Activated T-cell treated with anti-CD3 and anti-CD28 coated beads, Interleukin-2, amount 50 U/mL, for 1 hour (primary cell): Measurements from ENCODE around the gene RPTOR.
"Not testable (repeated sequence)": the region's sequence is repeated elsewhere in the genome, so short reads cannot be mapped to it uniquely, and the experiment has no call there.

ENCODE experiments used
- DNase-seq: peaks from one replicate; pipeline ENCODE4 v3.0.0-alpha.2; 2020

Gene RPTOR

DNA sequence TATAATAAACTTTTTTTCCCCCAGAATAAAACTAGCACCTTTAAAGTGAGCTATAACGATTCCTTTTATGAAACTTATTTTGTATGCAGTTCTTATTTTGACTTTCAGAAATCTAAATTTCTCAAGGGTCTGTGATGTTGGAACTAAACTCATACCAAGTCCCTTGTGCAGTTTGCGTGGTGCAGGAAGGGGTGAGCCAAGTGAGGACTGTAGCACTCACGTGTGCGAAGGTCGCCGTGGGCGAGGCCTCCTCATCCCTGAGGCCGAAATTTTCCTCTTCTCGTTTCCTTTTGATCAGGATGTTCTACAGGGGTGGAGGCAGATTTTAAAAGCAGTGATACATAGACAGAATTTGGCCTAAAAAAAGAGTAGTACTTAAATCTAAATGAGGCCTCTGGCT lies 73.7 kb downstream of the RPTOR start:
- no peak for DNase-seq

DNA sequence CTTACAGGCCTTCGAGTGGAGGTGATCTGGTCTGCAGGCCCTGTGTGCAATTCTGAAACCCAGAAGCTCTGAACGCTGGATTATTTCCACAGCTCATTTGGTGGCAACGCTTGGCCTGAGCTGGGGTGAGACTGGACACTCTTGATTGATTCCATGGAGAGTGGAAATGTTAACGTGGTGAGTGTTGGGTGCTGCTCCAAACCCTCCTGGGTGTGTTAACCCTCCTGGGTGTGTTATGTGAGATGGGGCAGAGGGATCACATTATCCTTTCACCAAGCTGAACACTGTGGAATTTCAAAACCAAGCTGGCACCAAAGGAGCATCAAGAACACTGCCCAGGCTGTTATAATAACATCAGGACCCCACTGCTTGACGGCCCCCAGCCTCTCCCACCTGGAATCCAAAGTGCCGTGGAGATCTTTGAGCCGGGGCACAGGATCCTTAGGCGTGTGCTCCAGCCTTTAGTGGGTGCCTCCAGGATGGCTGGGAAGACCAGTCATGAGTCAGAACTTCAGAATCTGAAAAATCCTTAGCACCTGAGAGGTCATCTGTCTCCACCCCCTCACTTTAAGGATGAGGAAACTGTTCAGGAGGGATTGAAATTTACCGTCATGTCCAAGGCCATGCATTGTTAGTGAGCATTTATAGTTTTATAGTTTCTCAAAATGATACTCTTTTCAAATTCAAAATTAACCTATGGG lies 75.0 kb downstream of the RPTOR start:
- no peak for DNase-seq

DNA sequence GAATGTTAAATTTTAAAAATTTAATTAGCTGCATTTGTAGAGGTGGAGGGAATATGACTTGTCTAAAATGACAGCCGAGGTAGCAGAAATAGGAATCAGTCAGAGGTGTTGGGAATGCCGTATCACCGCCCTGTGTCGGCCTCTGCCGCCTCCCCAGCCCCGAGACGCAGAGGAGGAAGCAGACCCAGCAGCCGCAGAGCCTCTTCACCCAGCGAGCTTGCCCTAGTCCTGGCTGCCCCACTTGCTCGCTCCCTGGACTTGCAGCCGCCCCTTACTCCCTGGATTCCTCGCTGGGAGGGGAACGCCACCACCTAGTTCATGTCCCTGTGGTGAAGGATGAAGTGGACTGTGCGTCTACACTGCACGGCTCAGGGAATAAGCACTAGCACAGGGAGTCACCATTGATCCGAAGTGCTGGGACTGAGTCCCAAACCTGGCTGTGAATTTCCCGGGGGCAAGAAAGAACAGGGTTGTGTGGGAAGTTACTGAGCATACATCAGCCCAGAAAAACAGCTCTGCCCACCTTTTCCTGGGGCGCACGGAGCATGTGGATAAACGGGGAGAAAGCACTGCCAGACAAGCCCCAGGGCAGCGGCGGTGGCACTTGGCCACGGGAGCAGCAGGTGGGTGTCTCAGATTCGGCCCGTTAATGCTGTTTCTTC lies 76.8 kb downstream of the RPTOR start:
- DNase-seq: no peak

DNA sequence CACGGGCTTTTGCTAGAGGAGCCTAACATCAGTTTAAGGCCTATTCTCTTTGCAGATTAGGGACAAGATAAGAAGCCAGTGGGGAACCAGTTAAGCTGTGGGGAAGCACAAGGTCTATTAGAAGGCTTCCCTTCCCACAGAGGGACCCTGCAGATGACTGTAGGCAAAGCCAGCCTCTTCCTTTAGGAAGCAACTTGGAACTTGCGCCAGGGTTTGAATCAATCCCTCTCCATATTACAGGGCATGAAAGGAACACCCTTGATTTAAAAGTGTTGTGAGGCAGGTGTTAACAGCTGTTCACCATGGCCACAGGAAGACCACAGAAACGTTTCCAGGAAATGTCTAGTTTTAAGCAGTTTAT lies 77.3 kb downstream of the RPTOR start:
- no peak for DNase-seq

DNA sequence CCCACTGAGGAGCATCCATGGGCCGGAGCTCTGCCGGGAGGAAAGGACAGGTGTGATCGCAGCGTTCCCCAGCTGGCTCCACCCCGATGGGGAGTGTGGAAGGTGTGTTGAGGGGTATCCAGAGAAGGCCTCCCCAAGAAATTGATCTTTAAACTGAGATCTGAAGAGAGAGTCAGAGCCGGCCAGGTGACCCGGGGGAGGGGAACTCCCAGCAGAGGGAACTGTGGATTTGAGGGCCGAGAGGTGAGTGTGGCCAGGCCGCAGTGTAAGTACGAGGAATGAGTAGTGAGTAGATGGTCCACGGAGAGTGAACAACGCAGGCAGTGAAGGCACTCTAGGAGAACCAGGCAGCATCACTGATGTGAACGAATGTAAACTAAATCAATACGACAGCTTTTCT lies 80.2 kb downstream of the RPTOR start:
- no peak for DNase-seq

DNA sequence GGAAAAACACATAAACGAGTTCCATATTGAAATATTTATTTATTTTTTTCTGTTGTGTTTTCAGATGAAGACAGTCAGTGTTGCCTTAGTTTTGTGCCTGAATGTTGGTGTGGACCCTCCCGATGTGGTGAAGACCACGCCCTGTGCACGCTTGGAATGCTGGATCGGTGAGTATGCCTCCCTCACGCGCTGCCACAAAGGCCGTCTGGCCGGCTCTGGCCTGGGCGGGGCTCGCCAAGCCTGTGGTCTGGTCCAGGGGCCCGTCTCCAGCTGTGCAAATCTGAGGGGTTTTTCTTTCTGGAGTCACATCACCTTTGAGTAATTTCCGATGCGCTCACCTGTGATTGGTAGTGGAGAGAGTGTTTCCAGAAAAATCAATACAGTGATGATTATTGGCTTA lies 81.0 kb downstream of the RPTOR start:
- DNase-seq: no peak

DNA sequence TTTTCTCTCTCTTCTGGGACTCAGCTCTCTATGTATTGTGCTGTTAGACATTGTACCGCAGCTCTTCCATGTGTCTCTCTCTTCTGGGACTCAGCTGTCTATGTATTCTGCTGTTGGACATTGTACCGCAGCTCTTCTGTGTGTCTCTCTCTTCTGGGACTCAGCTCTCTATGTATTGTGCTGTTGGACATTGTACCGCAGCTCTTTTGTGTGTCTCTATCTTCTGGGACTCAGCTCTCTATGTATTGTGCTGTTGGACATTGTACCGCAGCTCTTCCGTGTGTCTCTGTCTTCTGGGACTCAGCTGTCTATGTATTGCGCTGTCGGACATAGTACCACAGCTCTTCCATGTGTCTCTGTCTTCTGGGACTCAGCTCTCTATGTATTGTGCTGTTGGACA lies 84.2 kb downstream of the RPTOR start:
- not testable (repeated sequence) for DNase-seq

DNA sequence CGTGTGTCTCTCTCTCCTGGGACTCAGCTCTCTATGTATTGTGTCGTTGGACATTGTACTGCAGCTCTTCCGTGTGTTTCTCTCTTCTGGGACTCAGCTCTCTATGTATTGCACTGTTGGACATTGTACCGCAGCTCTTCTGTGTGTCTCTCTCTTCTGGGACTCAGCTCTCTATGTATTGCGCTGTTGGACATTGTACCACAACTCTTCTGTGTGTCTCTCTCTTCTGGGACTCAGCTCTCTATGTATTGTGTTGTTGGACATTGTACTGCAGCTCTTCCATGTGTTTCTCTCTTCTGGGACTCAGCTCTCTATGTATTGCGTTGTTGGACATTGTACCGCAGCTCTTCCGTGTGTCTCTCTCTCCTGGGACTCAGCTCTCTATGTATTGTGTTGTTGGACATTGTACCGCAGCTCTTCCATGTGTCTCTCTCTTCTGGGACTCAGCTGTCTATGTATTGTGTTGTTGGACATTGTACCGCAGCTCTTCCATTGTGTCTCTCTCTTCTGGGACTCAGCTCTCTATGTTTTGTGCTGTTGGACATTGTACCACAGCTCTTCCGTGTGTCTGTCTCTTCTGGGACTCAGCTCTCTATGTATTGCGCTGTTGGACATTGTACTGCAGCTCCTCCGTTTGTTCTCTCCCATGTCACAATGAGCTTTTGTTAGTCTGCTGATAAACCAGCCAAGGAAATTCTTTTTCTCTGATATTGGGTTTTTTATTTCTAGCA lies 84.8 kb downstream of the RPTOR start:
- no peak for DNase-seq

DNA sequence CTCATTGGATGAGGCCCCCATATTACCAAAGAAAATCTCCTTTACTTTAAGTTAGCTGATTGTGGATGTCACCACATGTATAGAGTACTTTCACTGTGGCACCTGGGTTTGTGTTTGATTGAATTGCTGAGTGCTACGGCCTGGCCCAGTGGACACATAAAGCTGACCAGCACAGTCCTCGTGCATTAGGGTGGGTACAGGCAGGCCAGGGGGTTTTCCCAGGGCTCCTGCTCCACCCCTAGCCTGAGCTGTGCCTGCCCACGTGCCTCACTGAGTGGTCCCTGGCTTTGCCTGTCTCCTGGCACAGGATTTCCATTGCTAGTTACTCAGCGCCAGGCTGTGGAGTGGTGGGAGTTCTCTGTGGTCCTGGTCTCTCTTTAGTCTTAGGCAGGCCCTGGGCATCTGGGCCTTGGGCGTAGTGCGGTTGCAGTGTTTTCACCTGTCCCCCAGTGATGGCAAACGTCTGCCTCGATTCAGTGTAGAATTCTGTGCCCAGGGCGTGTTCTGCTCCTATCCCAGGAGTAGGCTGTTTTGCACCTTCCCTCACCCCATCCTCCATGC lies 86.0 kb downstream of the RPTOR start:
- DNase-seq: no peak

DNA sequence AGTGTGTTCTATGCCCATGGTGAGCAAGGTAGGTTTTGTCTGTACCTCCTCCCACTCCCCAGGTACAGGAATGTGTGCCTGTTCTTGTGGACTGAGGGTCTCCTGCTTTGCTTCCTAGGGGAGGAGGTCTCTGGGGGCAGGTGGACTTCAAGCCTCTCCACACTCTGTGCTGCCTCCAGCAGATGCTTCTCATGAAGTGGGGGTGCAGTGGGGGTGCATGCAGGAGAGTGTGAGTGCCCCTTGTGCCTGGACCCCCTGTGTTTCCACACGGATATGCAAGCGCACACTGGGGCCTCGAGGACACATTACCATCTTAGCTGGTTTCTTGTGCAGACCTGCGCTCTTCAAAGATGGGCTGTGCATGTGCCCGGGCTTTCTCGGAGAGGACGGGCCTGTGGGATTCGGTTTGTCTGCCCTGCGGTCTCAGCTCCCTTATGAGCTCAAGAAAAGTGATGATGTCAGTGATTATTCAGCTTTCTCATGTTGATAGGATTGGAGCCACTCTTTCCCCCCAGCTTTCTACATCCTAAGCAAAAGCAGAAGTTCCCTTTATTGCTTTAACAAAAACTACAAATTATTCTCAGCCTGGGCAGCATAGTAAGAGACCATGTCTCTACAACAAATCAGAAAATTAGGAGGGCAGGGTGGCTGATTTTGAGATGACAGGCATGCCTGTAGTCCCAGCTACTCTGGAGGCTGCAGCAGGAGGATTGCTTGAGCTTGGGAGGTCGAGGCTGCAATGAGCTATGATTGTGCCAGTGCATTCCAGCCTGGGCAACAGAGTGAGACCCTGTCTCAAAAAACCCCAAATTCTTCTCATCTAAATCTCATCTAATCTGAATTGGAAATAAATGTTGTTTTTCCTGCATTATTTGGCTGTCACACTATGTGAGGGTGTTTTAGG lies 86.8 kb downstream of the RPTOR start:
- DNase-seq: no peak

DNA sequence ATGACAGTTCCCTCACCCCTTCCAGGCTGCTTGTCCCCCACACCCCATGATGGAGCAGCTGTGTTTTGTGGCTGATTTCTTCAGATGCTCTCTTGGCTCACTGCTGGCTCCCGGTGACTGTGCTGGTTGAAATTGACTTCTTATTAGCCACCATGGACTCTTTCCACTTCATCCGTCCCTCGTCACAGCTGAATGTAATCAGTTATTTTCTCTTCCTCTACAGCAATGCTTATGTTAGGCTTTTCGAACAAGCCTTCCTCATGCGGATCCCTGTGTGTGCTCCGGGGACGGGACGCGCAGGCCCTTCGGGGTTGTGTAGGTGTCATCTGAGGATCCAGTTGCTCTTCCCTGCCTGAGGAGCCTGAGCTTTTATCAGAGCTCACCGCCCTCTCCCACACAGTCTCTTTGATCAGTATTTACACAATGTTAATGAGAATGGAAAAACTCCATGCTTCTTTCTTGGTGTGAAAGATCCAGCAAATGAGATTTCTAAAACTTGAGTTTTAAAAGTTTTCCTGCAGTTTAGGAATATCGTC lies 87.5 kb downstream of the RPTOR start:
- no peak for DNase-seq

DNA sequence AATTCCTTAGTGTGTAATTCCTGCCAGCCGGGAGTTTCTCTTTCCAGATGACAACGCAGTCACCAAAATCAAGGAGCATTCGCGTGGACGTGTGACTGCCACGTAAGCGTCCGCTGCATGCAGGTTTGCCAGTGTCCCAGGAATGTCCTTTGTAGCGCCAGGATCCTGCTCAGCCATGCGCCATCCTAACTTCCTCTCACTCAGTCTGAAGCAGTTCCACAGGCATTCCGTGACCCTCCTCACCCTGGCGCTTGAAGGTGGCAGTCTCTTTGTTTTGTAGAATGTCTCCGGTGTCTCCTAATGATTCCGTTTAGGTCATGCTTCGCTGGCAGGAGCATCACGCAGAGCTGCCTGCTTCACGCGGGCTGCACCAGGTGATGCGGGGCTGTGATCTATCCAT lies 88.6 kb downstream of the RPTOR start:
- no peak for DNase-seq

DNA sequence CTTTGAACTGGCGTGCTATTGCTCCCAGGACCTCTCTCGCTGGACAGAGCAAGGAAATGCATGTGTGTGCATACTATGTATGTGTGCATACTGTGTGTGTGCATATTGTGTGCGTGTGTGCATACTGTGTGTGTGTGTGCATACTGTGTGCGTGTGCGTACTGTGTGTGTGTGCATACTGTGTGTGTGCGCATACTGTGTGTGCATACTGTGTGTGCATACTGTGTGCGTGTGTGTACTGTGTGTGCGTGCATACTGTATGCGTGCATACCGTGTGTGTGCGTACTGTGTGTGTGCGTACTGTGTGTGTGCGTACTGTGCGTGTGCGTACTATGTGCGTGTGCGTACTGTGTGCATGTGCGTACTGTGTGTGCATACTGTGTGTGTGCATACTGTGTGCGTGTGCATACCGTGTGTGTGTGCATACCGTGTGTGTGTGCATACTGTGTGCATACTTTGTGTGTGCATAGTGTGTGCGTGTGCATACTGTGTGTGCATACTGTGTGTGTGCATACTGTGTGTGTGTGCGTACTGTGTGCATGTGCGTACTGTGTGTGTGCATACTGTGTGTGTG lies 89.4 kb downstream of the RPTOR start:
- no peak for DNase-seq

DNA sequence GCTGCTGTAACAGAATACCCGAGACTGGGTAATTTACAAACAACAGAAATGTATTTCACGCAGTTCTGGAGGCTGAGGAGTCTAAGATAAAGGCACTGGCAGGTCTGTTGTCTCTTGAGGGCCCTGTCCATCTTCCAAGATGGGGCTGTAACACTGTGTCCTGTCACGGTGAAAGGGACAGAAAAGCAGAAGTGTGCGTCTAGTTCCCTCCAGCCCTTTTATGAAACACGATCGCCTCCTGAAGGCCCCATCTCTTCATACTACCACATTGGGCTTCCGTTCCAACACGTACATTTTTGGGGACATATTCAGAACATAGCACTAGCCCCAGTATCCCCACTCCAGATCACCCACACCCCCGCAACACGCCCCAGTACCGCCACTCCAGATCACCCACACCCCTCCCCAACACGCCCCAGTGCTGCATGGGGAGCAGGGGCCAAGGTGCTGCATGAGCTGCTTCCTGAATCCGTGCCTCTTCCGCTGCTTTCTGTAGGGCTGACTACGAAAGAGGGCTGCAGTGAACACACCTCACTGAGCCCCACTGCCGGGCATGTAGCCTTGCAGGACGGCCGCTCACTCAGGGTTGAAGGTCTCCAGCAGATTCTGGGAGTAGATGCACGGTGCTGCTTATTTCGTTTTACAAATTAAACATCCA lies 91.9 kb downstream of the RPTOR start:
- no peak for DNase-seq

DNA sequence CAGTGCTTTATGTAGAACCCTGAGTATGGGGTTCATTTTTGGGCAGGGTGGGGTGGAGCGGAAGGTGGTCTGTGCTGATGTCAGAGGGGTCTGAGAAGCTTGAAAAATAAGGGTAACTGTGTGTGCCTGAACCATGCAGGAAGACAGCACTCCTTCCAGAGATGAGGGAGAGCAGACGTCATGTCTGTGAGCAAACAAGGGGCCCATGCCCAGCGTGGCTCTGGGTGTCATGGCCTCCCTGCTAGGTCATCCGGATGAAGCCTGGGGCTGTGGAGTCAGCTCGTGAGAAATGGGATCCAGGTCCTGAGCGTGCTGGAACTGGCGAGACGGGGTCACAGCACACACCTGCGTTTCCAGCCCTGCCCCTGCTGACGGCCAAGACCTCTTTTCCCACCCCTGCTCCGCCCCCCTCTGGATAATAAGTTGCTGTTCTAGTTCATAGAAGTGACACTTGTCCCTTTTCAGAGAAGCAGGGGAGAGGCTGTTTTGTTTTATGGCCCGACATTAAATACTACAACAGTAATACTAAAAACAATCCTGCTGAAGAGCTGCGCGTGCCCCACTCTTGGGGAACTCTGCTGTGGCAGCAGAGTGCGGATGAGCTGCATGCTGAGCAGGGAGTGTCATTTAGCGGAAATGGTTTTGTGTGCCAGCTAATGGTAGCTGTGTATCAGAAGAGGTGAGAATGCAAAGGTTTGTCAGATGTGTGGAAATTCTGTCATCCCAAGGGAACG lies 92.6 kb downstream of the RPTOR start:
- DNase-seq: no peak

DNA sequence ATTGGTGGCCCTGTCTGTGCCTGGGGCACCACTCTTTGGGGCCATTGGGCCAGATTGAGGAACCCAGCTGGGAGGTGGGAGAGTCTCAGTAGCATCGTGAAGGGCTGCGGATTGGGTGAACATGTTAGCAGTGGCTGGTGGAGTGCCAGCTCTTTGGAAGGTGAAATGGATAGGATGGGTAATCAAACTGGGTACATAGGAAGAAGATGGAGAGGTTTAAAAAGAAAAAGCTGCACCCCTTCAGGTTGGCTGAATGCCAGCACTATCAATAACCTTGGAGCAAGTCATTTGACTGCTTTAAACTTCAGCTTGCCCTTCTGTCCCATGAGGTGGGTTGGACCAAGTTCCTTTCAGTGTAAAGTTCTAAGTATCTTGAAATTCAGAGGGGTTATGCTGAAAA lies 95.0 kb downstream of the RPTOR start:
- DNase-seq: no peak

DNA sequence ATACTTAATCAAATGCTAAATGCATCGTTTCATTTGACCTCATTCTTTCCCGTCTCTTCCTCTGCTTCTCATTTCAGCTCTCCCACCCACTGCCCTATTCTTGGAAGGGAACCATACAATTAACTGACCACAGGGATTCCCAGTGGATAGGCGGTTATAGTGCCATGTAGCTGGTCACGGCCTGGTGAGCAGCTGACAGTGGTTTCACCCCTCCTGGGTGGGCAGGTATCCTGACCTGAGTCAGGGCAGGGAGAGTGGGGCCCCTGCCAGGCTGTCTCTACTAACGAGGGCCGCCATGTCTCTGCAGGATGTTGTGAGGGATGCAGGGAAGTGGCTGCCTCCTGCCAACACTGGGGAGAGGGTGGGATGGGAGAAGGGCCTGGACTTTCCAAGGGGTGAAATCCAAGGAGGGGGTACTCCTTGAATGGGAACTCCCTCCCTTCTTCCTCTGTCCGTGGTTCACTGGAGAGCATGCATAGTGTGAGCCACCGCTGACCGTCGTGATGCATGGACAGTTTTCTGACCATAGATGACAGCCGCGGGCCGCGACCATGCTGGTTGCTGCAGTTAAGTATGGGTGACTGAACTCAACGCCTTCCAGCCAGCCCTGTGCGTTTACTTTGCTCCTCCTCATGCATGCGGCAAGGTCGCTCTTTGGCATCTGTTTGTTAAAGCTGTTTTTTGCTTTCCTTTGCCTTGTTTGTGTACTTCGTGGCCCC lies 95.9 kb downstream of the RPTOR start:
- DNase-seq: no peak

DNA sequence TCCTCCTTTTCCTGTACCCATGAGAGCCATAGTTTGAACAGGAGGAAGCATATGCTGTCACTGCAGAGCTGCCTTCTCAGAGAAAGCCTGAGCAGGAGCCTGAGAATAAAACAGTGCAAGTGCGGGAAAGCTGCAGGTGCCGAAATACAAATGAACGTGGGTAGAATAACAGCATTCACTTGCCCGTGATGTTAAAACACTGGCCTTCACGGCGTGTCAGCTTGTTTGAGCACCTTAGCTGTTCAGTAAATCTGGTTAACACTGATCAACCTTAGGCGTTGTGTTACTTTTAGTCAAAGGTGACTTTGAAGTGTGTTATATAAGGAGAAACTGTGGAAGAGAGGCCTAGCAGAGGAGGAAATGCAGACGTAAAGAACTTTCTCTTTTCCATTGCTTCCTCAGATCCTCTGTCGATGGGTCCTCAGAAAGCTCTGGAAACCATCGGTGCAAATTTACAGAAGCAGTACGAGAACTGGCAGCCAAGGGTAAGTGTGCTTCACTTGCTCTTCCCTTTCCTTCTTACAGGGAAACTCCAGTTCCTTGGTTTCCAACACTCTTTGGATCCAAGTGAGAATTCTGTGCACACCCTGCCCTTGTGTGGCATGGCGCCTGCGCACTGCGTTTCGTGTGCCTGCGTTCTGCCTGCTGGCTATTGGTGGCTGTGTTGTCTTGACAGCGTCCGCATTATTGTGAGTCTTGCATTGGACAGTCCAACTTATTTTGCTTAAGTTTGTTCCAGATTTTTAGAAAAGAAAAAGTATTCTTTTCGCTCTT lies 98.9 kb downstream of the RPTOR start:
- no peak for DNase-seq

DNA sequence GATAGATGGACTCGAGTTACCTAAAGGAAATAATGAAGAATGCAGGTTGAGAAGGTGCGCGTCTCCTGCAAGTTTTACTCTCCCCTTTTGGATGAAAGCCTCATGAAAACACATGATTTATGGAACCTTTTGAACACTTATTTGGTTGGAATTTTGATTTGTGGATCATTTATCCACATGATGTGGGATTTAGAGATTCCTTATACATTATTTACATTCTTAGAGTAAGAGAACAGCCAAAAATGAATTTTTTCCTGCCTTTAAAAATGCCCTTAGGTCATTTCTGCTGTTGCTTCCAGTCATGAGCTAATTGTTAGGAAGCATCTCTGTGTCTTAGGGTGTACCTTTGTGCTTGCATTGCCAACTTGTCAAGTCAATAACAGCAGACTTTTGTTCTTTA lies 99.9 kb downstream of the RPTOR start:
- no peak for DNase-seq
